Activated B cell treated with CpG ODN at 0.5 μM for 24 hours (primary cell): ENCODE data around the gene ANXA6. TPM values are rescaled to one million over a fixed set of nuclear protein-coding genes. Genes with fewer than 3 reads are reported as not detected.
A peak's percentile ranks its signal among the peaks of the same experiment; 100 is the strongest.

Source experiments
- ATAC-seq: fragments of 200-7000 bp; cut with Tn5 transposase; one replicate; pipeline ENCODE4 v1.10.0; 2021; ENCODE audit warnings: low read depth, mild to moderate bottlenecking, moderate library complexity
- CTCF ChIA-PET: fragments of 350-600 bp; sonication (Branson Sonifier 250); formaldehyde crosslinking; loops from one replicate; lab custom pipeline; 2021; ENCODE audit warnings: antibody characterized with exemption; lab: Charles Lee
- POLR2A ChIA-PET: fragments of 350-600 bp; sonication (Branson Sonifier 250); formaldehyde crosslinking; loops from one replicate; lab custom pipeline; 2021; ENCODE audit warnings: antibody characterized with exemption; lab: Charles Lee
- DNase-seq: peaks from one replicate; pipeline ENCODE4 v3.0.0; 2022
- H3K27ac Mint-ChIP-seq: one replicate; pipeline ENCODE4 v1.8.0; 2020; ENCODE audit warnings: mixed read lengths
- H3K27me3 Mint-ChIP-seq: one replicate; pipeline ENCODE4 v1.8.0; 2021; ENCODE audit warnings: mixed read lengths
- H3K36me3 Mint-ChIP-seq: one replicate; pipeline ENCODE4 v1.8.0; 2021; ENCODE audit warnings: low read depth, mixed read lengths
- H3K4me1 Mint-ChIP-seq: one replicate; pipeline ENCODE4 v1.8.0; 2021; ENCODE audit warnings: mixed read lengths
- H3K4me3 Mint-ChIP-seq: one replicate; pipeline ENCODE4 v1.8.0; 2020; ENCODE audit warnings: mild to moderate bottlenecking, mixed read lengths
- H3K9me3 Mint-ChIP-seq: one replicate; pipeline ENCODE4 v1.8.0; 2020; ENCODE audit warnings: mixed read lengths
- intact Hi-C: fragments of 100-400 bp; cut with micrococcal nuclease; formaldehyde crosslinking; loops from one replicate; pipeline ENCODE4 v1.15.1; 2024
- total RNA-seq: library from RNA; stranded (reverse); gene quantifications from 2 replicates; pipeline ENCODE4 v1.2.3, GENCODE V29; 2022
- TF ChIP-seq, protein P1 (sequence below): fragments of 200-600 bp; IDR thresholded peaks from one replicate; pipeline ENCODE4 v1.8.0; 2022; ENCODE audit warnings: antibody characterized with exemption, mild to moderate bottlenecking

Gene ANXA6
- total RNA-seq, 1 donor from 2014 or later: 367 TPM

DNA sequence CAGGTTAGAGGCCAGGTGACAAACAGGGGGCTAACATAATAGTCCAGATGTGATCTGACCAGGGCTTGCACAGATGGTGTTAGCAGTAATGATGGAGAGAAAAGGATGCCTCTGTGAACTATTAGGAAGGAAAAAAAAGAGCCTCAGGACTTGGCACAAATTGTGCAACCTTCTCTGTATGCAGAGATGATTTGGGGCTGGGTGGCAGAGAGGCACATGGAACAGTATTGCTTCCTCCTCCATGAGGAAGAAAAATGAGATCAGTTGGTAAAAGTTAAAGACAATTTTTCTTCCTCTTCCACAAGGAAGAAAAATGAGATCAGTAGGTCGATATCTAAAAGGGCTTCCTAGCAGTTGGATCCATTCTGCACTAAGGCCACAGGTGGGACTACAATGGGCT lies 13.9 kb upstream of the ANXA6 start:
- Mint-ChIP-seq H3K4me1 (peaks cover 43% of the 10 kb centered on the region), H3K27me3 (no peaks in the 10 kb centered on the region), H3K4me3 (no peak overlapping the region), H3K36me3 (peaks cover 5% of the 10 kb centered on the region), H3K27ac (no peak overlapping the region), H3K9me3 (no peaks in the 10 kb centered on the region)
- DNase-seq (no peak), ATAC-seq (no peak)
- ChIA-PET POLR2A (interaction anchor here (0.6 to 1.1 kb wide), 4 partner anchors 21 to 150 kb away, joined by 3 to 6 read pairs (median 6); partner anchors contain the start of gene CCDC69), CTCF (interaction anchor here (1.3 to 12.3 kb wide), 3 partner anchors 46 to 144 kb away, joined by 3 to 309 read pairs (median 122); no protein-coding TSS in a partner anchor)
- intact Hi-C loops: no loop called here
- TF ChIP-seq, protein P1, sequence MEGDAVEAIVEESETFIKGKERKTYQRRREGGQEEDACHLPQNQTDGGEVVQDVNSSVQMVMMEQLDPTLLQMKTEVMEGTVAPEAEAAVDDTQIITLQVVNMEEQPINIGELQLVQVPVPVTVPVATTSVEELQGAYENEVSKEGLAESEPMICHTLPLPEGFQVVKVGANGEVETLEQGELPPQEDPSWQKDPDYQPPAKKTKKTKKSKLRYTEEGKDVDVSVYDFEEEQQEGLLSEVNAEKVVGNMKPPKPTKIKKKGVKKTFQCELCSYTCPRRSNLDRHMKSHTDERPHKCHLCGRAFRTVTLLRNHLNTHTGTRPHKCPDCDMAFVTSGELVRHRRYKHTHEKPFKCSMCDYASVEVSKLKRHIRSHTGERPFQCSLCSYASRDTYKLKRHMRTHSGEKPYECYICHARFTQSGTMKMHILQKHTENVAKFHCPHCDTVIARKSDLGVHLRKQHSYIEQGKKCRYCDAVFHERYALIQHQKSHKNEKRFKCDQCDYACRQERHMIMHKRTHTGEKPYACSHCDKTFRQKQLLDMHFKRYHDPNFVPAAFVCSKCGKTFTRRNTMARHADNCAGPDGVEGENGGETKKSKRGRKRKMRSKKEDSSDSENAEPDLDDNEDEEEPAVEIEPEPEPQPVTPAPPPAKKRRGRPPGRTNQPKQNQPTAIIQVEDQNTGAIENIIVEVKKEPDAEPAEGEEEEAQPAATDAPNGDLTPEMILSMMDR: no peak

DNA sequence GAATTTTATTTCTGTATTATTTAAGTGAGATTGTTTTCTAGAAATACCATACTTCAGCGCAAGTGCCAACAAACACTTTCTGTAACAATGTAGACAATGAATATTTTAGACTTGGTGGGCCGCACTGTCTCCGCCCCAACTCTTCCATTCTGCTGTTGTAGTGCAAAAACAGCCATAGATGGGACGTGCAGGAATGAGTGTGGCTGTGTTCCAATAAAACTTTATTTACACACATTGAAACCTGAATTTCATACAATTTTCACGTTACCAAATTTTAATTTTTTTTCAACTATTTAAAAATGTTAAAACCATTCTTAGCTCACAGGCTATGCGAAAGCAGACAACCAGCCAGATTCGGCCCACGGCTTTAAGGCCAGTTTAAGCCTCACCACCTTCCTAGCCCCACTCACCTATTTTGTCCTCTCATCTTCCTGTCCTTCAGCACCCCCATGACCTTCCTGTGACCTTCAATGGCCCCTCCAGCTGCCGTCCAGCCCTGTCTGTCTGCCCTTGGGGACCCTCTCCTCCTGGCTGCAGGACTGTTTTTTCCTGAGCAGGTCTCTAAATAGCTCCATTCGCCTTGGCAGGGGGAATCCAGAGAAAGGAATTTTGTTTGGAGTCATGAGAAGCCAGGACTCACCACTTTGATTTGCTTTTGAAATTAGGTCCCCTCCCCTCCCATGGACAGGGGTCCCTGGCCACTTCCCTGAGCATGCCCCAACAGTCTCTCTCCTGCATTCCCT lies 11.2 kb upstream of the ANXA6 start:
- ChIA-PET POLR2A (interaction anchor here (0.6 kb wide), 1 partner anchor 43 kb away, joined by 4 read pairs; no protein-coding TSS in a partner anchor), CTCF (interaction anchor here (1.6 to 12.3 kb wide), 5 partner anchors 44 to 119 kb away, joined by 4 to 309 read pairs (median 155); no protein-coding TSS in a partner anchor)
- intact Hi-C loops: loop anchor here (1.0 kb wide), 1 partner anchor 9 kb away; no protein-coding TSS in a partner anchor
- no peak overlapping the region for H3K4me3 Mint-ChIP-seq
- peaks cover 49% of the 10 kb centered on the region for H3K4me1 Mint-ChIP-seq
- H3K27me3 Mint-ChIP-seq: no peaks in the 10 kb centered on the region
- no peaks in the 10 kb centered on the region for H3K9me3 Mint-ChIP-seq
- TF ChIP-seq, protein P1: no peak
- H3K27ac Mint-ChIP-seq: no peak overlapping the region
- DNase-seq (no peak), ATAC-seq (no peak)
- no peaks in the 10 kb centered on the region for H3K36me3 Mint-ChIP-seq

DNA sequence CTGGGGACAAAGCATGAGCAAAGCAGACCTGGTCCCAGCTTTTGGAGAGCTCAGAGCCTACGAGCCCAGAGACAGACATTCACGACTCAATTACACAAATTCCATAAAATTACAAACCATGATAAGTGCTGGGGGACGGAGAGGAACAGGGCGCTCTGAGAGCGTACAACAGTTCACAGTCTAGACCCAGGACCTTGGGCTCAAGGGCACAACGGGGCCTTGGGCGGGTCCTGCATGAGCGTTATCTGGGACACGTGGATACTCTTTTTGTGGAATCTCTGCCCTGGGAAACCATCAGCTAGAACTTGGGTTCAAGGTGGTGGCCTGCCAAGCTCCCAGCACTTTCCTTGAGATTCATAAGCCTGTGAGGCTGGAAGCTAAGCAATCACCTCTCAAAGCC lies 9.4 kb upstream of the ANXA6 start:
- no peaks in the 10 kb centered on the region for H3K27me3 Mint-ChIP-seq
- TF ChIP-seq, protein P1: no peak
- H3K36me3 Mint-ChIP-seq: no peaks in the 10 kb centered on the region
- ChIA-PET POLR2A (interaction anchor here (1.1 to 4.4 kb wide), 2 partner anchors 37 to 41 kb away, joined by 3 to 47 read pairs; no protein-coding TSS in a partner anchor), CTCF (interaction anchor here (0.6 to 12.3 kb wide), 7 partner anchors 11 to 362 kb away, joined by 3 to 309 read pairs (median 122); no protein-coding TSS in a partner anchor)
- no peak for DNase-seq
- intact Hi-C loops: no loop called here
- ATAC-seq: no peak
- H3K27ac Mint-ChIP-seq: no peak overlapping the region
- peaks cover 48% of the 10 kb centered on the region for H3K4me1 Mint-ChIP-seq
- no peak overlapping the region for H3K4me3 Mint-ChIP-seq
- no peaks in the 10 kb centered on the region for H3K9me3 Mint-ChIP-seq

- TF ChIP-seq, protein P1: peak; percentile 72
- Mint-ChIP-seq H3K4me3 (no peak overlapping the region), H3K27ac (peak overlapping the region; percentile 65), H3K36me3 (no peaks in the 10 kb centered on the region), H3K27me3 (no peaks in the 10 kb centered on the region), H3K9me3 (no peaks in the 10 kb centered on the region), H3K4me1 (peaks cover 39% of the 10 kb centered on the region)
- ChIA-PET CTCF (interaction anchor here (0.7 to 12.3 kb wide), 48 partner anchors 8 to 814 kb away, joined by 3 to 309 read pairs (median 5); partner anchors contain the start of genes CCDC69, IRGM and RBM22), POLR2A (interaction anchor here (0.9 to 4.4 kb wide), 13 partner anchors 23 to 151 kb away, joined by 3 to 47 read pairs (median 5); partner anchors contain the start of gene CCDC69)
- DNase-seq (peak; percentile 59), ATAC-seq (peak; percentile 97)
- intact Hi-C loops: loop anchor here (1.0 to 2.0 kb wide), 8 partner anchors 8 to 364 kb away; partner anchors contain the start of gene ANXA6
Measured at GRCh38 chr5:151164687-151165392, 7.3 kb upstream of the ANXA6 start.
